HG02970 (cell line): Measurements from ENCODE around the gene ALAS1.
A peak's percentile ranks its signal among the peaks of the same experiment; 100 is the strongest.

ENCODE experiments used
- ATAC-seq: cut with Tn5 transposase; IDR thresholded peaks from one replicate; pipeline ENCODE4 v1.9.1; 2021; ENCODE audit warnings: mild to moderate bottlenecking, moderate library complexity, moderate number of reproducible peaks; ENCODE audit not compliant: unreplicated experiment, low FRiP score

The ALAS1 gene

DNA sequence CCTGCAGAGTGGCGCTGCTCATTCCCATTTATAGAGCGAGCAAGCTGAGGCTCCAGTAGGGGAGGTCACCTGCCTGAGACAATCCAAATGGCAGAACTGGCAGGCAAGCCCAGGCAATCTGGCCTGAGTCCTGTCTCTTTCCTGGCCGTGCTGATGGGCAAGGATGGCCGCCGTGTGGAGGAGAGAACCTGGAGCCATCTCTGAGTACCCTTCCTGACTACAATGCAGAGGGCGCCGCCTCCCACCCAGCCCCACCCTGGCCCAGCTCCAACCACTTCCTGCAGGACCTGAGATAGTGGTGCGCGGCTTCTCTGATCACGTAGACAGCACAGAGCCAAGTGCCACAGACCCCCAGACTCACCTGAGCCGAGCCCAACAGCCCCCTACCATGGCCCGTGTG is 20.5 kb downstream of the ALAS1 start:
- no peak for ATAC-seq

DNA sequence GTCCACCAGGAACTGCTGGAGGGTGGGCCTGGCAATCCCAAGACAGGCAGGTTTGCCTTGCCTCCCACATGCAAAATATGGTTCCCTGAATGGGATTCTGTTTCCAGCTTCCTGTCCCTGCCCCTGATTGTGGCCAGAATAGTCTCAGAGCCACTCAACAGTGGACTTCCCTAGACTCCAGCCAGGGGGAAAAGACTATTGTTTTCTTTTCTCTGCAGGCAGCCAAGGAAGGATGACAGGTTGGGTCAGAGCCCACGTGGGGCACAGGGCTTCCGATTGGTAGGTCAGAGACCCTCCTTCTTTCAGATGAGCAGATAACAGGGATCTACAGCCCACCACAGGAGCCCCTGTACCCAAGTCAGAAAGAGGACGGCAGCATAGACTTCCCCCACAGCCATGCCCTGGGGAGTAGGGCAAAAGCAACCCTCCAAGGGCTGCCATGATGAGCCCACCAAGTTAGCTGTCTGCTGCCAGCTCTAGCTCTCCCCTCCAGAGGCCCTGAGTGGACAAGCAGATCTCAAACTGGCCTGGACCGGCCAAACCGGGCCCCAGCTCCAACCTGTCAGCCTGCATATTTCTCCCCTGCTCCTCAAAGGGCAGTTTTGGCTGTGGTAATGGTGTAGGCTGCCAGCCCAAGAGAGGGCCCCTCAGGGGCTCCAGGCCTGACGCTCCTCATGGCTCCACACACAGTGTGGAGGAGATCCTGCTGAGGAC is 21.1 kb downstream of the ALAS1 start:
- no peak for ATAC-seq

DNA sequence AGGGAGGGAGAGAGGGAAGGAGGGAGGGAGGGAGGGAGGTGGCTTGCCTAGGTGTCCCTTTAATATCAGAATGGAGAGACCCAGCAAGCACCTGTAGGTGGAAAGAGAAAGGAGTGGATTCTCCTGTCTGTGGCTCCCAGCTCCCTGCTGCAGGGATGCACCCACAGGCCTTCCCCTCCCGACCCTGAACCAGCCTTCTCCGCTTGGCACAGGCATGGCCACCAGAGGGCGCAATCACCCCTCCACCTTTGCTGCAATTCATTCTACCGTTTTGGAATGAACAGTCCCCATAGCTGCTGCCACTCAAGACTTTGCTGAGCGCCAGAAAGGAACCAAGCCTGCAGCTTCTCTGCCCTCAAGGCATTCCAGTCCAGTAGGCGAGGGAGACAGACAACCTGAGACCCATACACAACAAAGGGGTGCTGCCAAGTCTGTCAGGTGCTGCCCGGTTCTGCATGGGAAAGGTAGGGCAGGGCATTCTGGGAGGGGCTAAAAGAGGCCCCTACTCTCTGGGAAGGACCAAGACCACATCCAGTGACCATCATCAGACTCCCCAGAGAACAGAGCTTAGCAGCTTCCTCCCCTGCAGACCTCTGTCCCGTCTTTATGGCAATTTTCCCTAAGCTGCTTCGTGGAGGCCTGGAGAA is 22.5 kb downstream of the ALAS1 start:
- no peak for ATAC-seq

- no peak for ATAC-seq
These were observed 23.2 kb downstream of the ALAS1 start for GRCh38 chr3:52221141-52221562.

- no peak for ATAC-seq
These were observed 23.8 kb downstream of the ALAS1 start for GRCh38 chr3:52221563-52222318.

DNA sequence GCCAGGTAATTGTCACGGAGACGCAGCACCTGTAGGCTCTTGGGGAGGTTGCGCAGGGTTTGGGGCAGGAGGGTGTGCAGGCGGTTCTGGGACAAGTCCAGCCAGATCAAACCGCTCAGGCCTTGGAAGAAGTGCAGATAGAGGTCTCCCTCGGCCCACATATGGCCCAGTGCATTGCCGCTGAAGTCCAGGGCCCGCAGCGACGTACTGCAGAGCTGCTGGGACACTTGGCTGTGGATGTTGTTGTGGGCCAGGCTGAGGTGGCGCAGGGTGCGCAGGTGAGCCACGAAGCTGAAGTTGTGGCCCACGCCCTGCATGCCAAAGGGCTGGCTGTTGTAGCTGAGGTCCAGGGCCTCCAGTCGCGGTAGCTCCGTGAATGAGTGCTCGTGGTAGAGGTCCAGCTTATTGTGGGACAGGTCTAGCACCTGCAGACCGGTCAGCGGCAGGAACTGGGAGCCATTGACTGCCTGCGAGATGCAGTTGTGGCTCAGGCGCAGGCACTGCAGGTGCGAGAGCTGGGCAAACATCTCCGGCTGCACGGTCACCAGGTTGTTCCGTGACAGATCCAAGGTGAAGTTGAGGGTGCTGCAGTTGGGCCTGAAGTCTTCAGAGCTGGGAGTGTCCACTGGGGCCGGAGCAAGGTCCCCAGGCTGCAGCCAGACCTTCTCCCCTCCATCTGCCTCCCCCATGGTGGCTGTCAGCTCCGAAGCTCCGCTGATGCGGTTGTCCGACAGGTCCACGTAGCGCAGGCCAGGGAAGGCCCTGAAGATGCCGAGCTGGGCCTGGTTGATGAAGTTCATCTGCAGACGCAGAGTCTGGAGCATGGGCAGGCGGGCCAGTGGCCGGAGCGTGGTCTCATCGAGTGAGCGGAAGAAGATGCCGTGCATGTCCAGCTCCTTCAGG is 24.6 kb downstream of the ALAS1 start:
- ATAC-seq, result no peak

GRCh38 chr3:52223449-52224408 is 25.8 kb downstream of the ALAS1 start:
- no peak for ATAC-seq

GRCh38 chr3:52225452-52226228 is 27.7 kb downstream of the ALAS1 start, which contains the start of gene TLR9:
Gene TLR9, minus strand, starts transcription at chr3:52225645. Its CDS starts 116 bp downstream, at chr3:52225529.
- ATAC-seq, result peak; percentile 60

GRCh38 chr3:52226229-52226817 is 28.4 kb downstream of the ALAS1 start:
- no peak for ATAC-seq

DNA sequence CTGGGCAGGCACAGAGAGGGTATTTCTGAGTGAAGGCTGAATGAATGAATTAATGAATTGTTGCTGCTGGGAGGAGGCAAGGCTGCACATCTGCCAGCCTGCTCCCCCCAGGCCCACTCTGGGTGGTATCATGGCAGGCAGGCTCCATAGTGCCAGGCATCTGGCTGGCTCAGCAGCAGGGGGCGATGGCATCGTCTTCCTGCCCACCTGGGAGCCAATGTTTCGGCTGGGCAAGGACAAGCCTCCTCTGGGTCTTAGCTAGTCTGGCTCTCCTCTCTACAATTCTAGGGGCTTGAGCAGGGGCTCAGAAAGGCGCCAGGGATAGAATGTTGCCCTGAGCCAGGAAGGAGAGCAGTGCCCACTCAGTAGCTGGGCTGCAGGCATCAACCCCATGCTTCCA is 29.2 kb downstream of the ALAS1 start:
- no peak for ATAC-seq

- no peak for ATAC-seq
These were observed 29.8 kb downstream of the ALAS1 start for GRCh38 chr3:52227766-52228165.

DNA sequence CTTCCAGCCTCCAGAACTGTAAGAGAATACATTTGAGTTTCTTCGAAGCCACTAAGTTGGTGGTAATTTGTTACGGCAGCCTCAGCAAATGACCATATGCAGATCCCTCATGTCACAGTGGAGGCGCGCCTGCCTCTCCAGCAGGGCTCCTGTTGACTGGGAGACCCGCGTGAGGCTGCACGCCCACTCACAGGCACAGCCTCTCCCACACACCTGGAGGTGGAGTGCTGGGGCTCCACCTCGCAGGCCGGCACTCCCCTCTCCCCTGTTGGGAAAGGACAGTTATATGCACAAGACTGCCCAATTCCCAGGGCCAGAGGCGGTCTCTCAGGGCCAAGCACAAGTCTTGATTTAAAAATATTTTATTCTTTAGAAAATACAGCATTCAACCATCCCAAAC is 30.3 kb downstream of the ALAS1 start:
- ATAC-seq, result no peak

- ATAC-seq, result no peak
These were observed 30.9 kb downstream of the ALAS1 start for GRCh38 chr3:52228751-52229291.

GRCh38 chr3:52229656-52230055 is 31.7 kb downstream of the ALAS1 start:
- ATAC-seq, result no peak

DNA sequence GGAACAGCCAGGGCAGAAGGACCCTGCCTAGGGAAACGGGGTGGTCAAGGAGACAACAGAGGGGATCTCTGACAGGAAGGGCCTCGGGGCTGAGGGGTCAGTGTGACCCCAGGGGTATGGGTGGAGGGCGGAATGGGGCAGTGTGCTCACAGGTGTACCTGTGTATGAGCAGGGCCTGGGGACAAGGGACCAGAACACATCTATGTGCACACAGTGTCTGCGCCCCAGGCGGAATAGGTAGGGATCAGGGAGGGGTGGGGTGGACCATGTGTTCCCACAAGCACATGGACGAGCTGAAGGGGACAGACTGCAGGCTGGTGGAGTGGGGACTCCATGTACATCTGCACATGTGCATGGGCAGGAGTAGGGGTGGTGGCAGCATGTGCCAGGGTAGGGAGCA is 32.5 kb downstream of the ALAS1 start:
- no peak for ATAC-seq

- no peak for ATAC-seq
These were observed 33.0 kb downstream of the ALAS1 start for GRCh38 chr3:52230889-52231499.

GRCh38 chr3:52231502-52232278 is 33.7 kb downstream of the ALAS1 start:
- ATAC-seq, result no peak
